ENCODE measurements around the gene GARIN5A.

Gene GARIN5A

GRCh38 chr19:50517704-50518075, 41.0 kb upstream of the GARIN5A start:
- DNase-seq: no peak
- Histone ChIP-seq H3K4me3 (ENCODE audit: low read depth, low read length) (no peak overlapping the region), H3K27me3 (replicated peaks) (no peaks in the 10 kb centered on the region), H3K36me3 (replicated peaks) (no peaks in the 10 kb centered on the region), H3K27ac (no peak overlapping the region)
- no peak for TF ChIP-seq CTCF (IDR thresholded peaks at IDR 0.05; ENCODE audit: low read depth, low read length, missing control alignments)
- in situ Hi-C loops (cut with HindIII; ENCODE audit: low pct_ligation_motif_present, low sequenced_read_pairs): no loop called here

- Histone ChIP-seq H3K4me3 (ENCODE audit: low read depth, low read length) (no peak overlapping the region), H3K27ac (no peak overlapping the region), H3K27me3 (replicated peaks) (no peaks in the 10 kb centered on the region), H3K36me3 (replicated peaks) (no peaks in the 10 kb centered on the region)
- no peak for TF ChIP-seq CTCF (IDR thresholded peaks at IDR 0.05; ENCODE audit: low read depth, low read length, missing control alignments)
- no peak for DNase-seq
- in situ Hi-C loops (cut with HindIII; ENCODE audit: low pct_ligation_motif_present, low sequenced_read_pairs): no loop called here
Measured at GRCh38 chr19:50516964-50517703, 40.5 kb upstream of the GARIN5A start.

GRCh38 chr19:50516456-50516855, 39.8 kb upstream of the GARIN5A start:
- Histone ChIP-seq H3K27me3 (replicated peaks) (no peaks in the 10 kb centered on the region), H3K4me3 (ENCODE audit: low read depth, low read length) (no peak overlapping the region), H3K36me3 (replicated peaks) (no peaks in the 10 kb centered on the region), H3K27ac (no peak overlapping the region)
- no peak for TF ChIP-seq CTCF (IDR thresholded peaks at IDR 0.05; ENCODE audit: low read depth, low read length, missing control alignments)
- DNase-seq: no peak
- in situ Hi-C loops (cut with HindIII; ENCODE audit: low pct_ligation_motif_present, low sequenced_read_pairs): no loop called here

GRCh38 chr19:50515168-50515561, 38.5 kb upstream of the GARIN5A start:
- TF ChIP-seq CTCF (IDR thresholded peaks at IDR 0.05; ENCODE audit: low read depth, low read length, missing control alignments): no peak
- H3K27me3 ChIP-seq (replicated peaks): no peaks in the 10 kb centered on the region
- no peak for DNase-seq
- no peak overlapping the region for H3K27ac ChIP-seq
- in situ Hi-C loops (cut with HindIII; ENCODE audit: low pct_ligation_motif_present, low sequenced_read_pairs): no loop called here
- no peaks in the 10 kb centered on the region for H3K36me3 ChIP-seq (replicated peaks)
- no peak overlapping the region for H3K4me3 ChIP-seq (ENCODE audit: low read depth, low read length)

GRCh38 chr19:50514346-50515167, 37.9 kb upstream of the GARIN5A start:
- in situ Hi-C loops (cut with HindIII; ENCODE audit: low pct_ligation_motif_present, low sequenced_read_pairs): no loop called here

More at GRCh38 chr19:50514346-50515167, 37.9 kb upstream of the GARIN5A start:
- Histone ChIP-seq H3K27me3 (replicated peaks) (no peaks in the 10 kb centered on the region), H3K27ac (no peak overlapping the region), H3K4me3 (ENCODE audit: low read depth, low read length) (no peak overlapping the region), H3K36me3 (replicated peaks) (no peaks in the 10 kb centered on the region)
- no peak for TF ChIP-seq CTCF (IDR thresholded peaks at IDR 0.05; ENCODE audit: low read depth, low read length, missing control alignments)
- no peak for DNase-seq

Measured in brain microvascular endothelial cell (primary cell).